Mesendoderm (in vitro differentiated cells): ENCODE results near the gene FAM53B.

Experiments used
- DNase-seq: peaks from one replicate; pipeline ENCODE4 v3.0.0; 2013
- H2AK5ac ChIP-seq: 2 replicates; pipeline ENCODE4 v1.6.1; 2013; ENCODE audit warnings: low read length, inconsistent platforms
- H2BK120ac ChIP-seq: 2 replicates; pipeline ENCODE4 v1.6.1; 2013; ENCODE audit warnings: low read depth, mild to moderate bottlenecking, low read length, moderate library complexity, mixed read lengths
- H2BK15ac ChIP-seq: replicated peaks from 2 replicates; pipeline ENCODE4 v1.6.1; 2013; ENCODE audit warnings: low read depth, mild to moderate bottlenecking, moderate library complexity
- H2BK5ac ChIP-seq: 2 replicates; pipeline ENCODE4 v1.6.1; 2013; ENCODE audit warnings: low read length, inconsistent platforms
- H3K18ac ChIP-seq: 2 replicates; pipeline ENCODE4 v1.6.1; 2013; ENCODE audit warnings: mild to moderate bottlenecking, low read length, mixed read lengths
- H3K23ac ChIP-seq: one replicate; pipeline ENCODE4 v1.6.1; 2013; ENCODE audit warnings: low read length
- H3K27ac ChIP-seq: 2 replicates; pipeline ENCODE4 v1.5.1; 2013; ENCODE audit warnings: low read depth, mild to moderate bottlenecking, inconsistent platforms, low read length, moderate library complexity
- H3K27me3 ChIP-seq: 2 replicates; pipeline ENCODE4 v1.6.1; 2013; ENCODE audit warnings: low read length, control low read depth, mild to moderate bottlenecking, inconsistent platforms; ENCODE audit not compliant: insufficient read depth, poor library complexity
- H3K36me3 ChIP-seq: 2 replicates; pipeline ENCODE4 v1.6.1; 2013; ENCODE audit warnings: low read length, inconsistent platforms; ENCODE audit not compliant: control insufficient read depth, insufficient read depth
- H3K4ac ChIP-seq: one replicate; pipeline ENCODE4 v1.6.1; 2013; ENCODE audit warnings: low read depth, mild to moderate bottlenecking, low read length, moderate library complexity
- H3K4me1 ChIP-seq: 2 replicates; pipeline ENCODE4 v1.6.1; 2013; ENCODE audit warnings: low read depth, low read length, inconsistent platforms; ENCODE audit not compliant: control insufficient read depth
- H3K4me2 ChIP-seq: 2 replicates; pipeline ENCODE4 v1.6.1; 2013; ENCODE audit warnings: low read length
- H3K4me3 ChIP-seq: 2 replicates; pipeline ENCODE4 v1.5.1; 2013; ENCODE audit warnings: mild to moderate bottlenecking, low read length
- H3K56ac ChIP-seq: one replicate; pipeline ENCODE4 v1.6.1; 2013; ENCODE audit warnings: low read length
- H3K79me1 ChIP-seq: 2 replicates; pipeline ENCODE4 v1.6.1; 2013; ENCODE audit warnings: low read length, inconsistent platforms
- H3K79me2 ChIP-seq: 2 replicates; pipeline ENCODE4 v1.6.1; 2013; ENCODE audit warnings: mild to moderate bottlenecking, low read length; ENCODE audit not compliant: control insufficient read depth, insufficient read depth
- H3K9ac ChIP-seq: 2 replicates; pipeline ENCODE4 v1.6.1; 2013; ENCODE audit warnings: low read length, inconsistent platforms
- H4K5ac ChIP-seq: one replicate; pipeline ENCODE4 v1.6.1; 2013; ENCODE audit warnings: low read length
- H4K8ac ChIP-seq: one replicate; pipeline ENCODE4 v1.6.1; 2013; ENCODE audit warnings: low read depth, mild to moderate bottlenecking, control low read depth, low read length, moderate library complexity
- WGBS: extraction: QIAGEN DNeasy Blood & Tissue Kit; methylation state at CpG from one replicate; pipeline ENCODE4 v1.1.7; 2013; ENCODE audit warnings: low lambda C conversion rate, missing lambda C conversion rate; ENCODE audit not compliant: insufficient coverage; ENCODE audit errors: extremely low coverage; 5-methylcytosine and 5-hydroxymethylcytosine counted together

Gene FAM53B

GRCh38 chr10:124586142-124586541 is 158.0 kb downstream of the FAM53B start:
- no peaks in the 10 kb centered on the region for H3K79me2 ChIP-seq
- WGBS = no CpG with 5 or more reads among the region's 3 CpGs
- no peak overlapping the region for H3K4ac ChIP-seq
- no peak overlapping the region for H3K56ac ChIP-seq
- no peak overlapping the region for H3K27ac ChIP-seq
- H2AK5ac ChIP-seq = no peak overlapping the region
- no peak overlapping the region for H3K4me2 ChIP-seq
- no peak overlapping the region for H2BK120ac ChIP-seq
- no peak overlapping the region for H3K4me3 ChIP-seq
- no peaks in the 10 kb centered on the region for H3K79me1 ChIP-seq
- no peaks in the 10 kb centered on the region for H3K27me3 ChIP-seq
- H3K36me3 ChIP-seq = no peaks in the 10 kb centered on the region
- H3K9ac ChIP-seq = no peak overlapping the region
- H3K18ac ChIP-seq = no peak overlapping the region
- H4K5ac ChIP-seq = no peak overlapping the region
- DNase-seq = no peak
- H2BK15ac ChIP-seq = no peak overlapping the region
- H3K23ac ChIP-seq = no peak overlapping the region
- H3K4me1 ChIP-seq = no peaks in the 10 kb centered on the region
- H2BK5ac ChIP-seq = no peak overlapping the region
- no peak overlapping the region for H4K8ac ChIP-seq

GRCh38 chr10:124579011-124579399 is 165.2 kb downstream of the FAM53B start:
- no peak for DNase-seq
- Histone ChIP-seq H3K4me1 (no peaks in the 10 kb centered on the region), H2BK120ac (no peak overlapping the region), H3K23ac (no peak overlapping the region), H3K4me2 (no peak overlapping the region), H3K4me3 (no peak overlapping the region), H2BK15ac (no peak overlapping the region), H3K4ac (no peak overlapping the region), H3K27me3 (no peaks in the 10 kb centered on the region), H4K8ac (no peak overlapping the region), H4K5ac (no peak overlapping the region), H3K56ac (no peak overlapping the region), H3K9ac (no peak overlapping the region), H2AK5ac (no peak overlapping the region), H3K27ac (no peak overlapping the region), H2BK5ac (no peak overlapping the region), H3K79me2 (no peaks in the 10 kb centered on the region), H3K79me1 (no peaks in the 10 kb centered on the region), H3K36me3 (no peaks in the 10 kb centered on the region), H3K18ac (no peak overlapping the region)
- no CpG with 5 or more reads among the region's 16 CpGs for WGBS

- Histone ChIP-seq H2BK120ac (no peak overlapping the region), H3K79me1 (no peaks in the 10 kb centered on the region), H3K4ac (no peak overlapping the region), H2BK15ac (no peak overlapping the region), H3K9ac (no peak overlapping the region), H3K27me3 (no peaks in the 10 kb centered on the region), H3K4me3 (no peak overlapping the region), H3K56ac (no peak overlapping the region), H3K27ac (no peak overlapping the region), H3K18ac (no peak overlapping the region), H3K36me3 (no peaks in the 10 kb centered on the region), H4K8ac (no peak overlapping the region), H3K23ac (no peak overlapping the region), H2BK5ac (no peak overlapping the region), H3K4me1 (no peaks in the 10 kb centered on the region), H2AK5ac (no peak overlapping the region), H3K4me2 (no peak overlapping the region), H4K5ac (no peak overlapping the region), H3K79me2 (no peaks in the 10 kb centered on the region)
- DNase-seq = no peak
- WGBS = no CpG with 5 or more reads among the region's 23 CpGs
Measured at GRCh38 chr10:124578231-124579010, 165.8 kb downstream of the FAM53B start.

GRCh38 chr10:124577651-124578050 is 166.5 kb downstream of the FAM53B start:
- Histone ChIP-seq H3K9ac (no peak overlapping the region), H4K8ac (no peak overlapping the region), H3K4me2 (no peak overlapping the region), H2AK5ac (no peak overlapping the region), H3K56ac (no peak overlapping the region), H3K4me1 (no peaks in the 10 kb centered on the region), H3K79me2 (no peaks in the 10 kb centered on the region), H3K79me1 (no peaks in the 10 kb centered on the region), H3K23ac (no peak overlapping the region), H3K4me3 (no peak overlapping the region), H2BK15ac (no peak overlapping the region), H3K27ac (no peak overlapping the region), H4K5ac (no peak overlapping the region), H2BK5ac (no peak overlapping the region), H3K27me3 (no peaks in the 10 kb centered on the region), H3K18ac (no peak overlapping the region), H2BK120ac (no peak overlapping the region), H3K4ac (no peak overlapping the region), H3K36me3 (no peaks in the 10 kb centered on the region)
- WGBS = no CpG with 5 or more reads among the region's 3 CpGs
- DNase-seq = no peak

GRCh38 chr10:124576526-124577420 is 167.4 kb downstream of the FAM53B start:
- no peak for DNase-seq
- no CpG with 5 or more reads among the region's 20 CpGs for WGBS
- no peak overlapping the region for H3K4ac ChIP-seq
- H3K79me2 ChIP-seq = no peaks in the 10 kb centered on the region
- no peak overlapping the region for H4K8ac ChIP-seq
- H3K9ac ChIP-seq = no peak overlapping the region
- no peak overlapping the region for H3K4me3 ChIP-seq
- no peak overlapping the region for H3K23ac ChIP-seq
- no peaks in the 10 kb centered on the region for H3K36me3 ChIP-seq
- no peak overlapping the region for H2BK15ac ChIP-seq
- no peak overlapping the region for H3K4me2 ChIP-seq
- no peak overlapping the region for H2BK120ac ChIP-seq
- no peak overlapping the region for H2BK5ac ChIP-seq
- no peak overlapping the region for H2AK5ac ChIP-seq
- H3K27ac ChIP-seq = no peak overlapping the region
- no peaks in the 10 kb centered on the region for H3K27me3 ChIP-seq
- H3K56ac ChIP-seq = no peak overlapping the region
- no peak overlapping the region for H3K18ac ChIP-seq
- no peaks in the 10 kb centered on the region for H3K79me1 ChIP-seq
- no peak overlapping the region for H4K5ac ChIP-seq
- no peaks in the 10 kb centered on the region for H3K4me1 ChIP-seq
